Glutamatergic neuron (in vitro differentiated cells): ENCODE data around the gene SUOX. TPM values are rescaled to one million over a fixed set of nuclear protein-coding genes. Genes with fewer than 3 reads are reported as not detected.
A peak's percentile ranks its signal among the peaks of the same experiment; 100 is the strongest.

Source experiments
- DNase-seq: peaks from one replicate; pipeline ENCODE4 v3.0.0; 2022
- H3K27ac Mint-ChIP-seq: one replicate; pipeline ENCODE4 v1.8.0; 2020; ENCODE audit warnings: mild to moderate bottlenecking, mixed read lengths, inconsistent platforms; ENCODE audit not compliant: unreplicated experiment
- H3K27me3 Mint-ChIP-seq: one replicate; pipeline ENCODE4 v1.8.0; 2020; ENCODE audit warnings: mild to moderate bottlenecking, moderate library complexity, mixed read lengths, inconsistent platforms; ENCODE audit not compliant: unreplicated experiment
- H3K36me3 Mint-ChIP-seq: one replicate; pipeline ENCODE4 v1.8.0; 2020; ENCODE audit warnings: mild to moderate bottlenecking, mixed read lengths, inconsistent platforms; ENCODE audit not compliant: unreplicated experiment
- H3K4me1 Mint-ChIP-seq: one replicate; pipeline ENCODE4 v1.8.0; 2020; ENCODE audit warnings: mild to moderate bottlenecking, low read depth, mixed read lengths, inconsistent platforms; ENCODE audit not compliant: unreplicated experiment
- H3K4me3 Mint-ChIP-seq: one replicate; pipeline ENCODE4 v1.8.0; 2020; ENCODE audit warnings: mild to moderate bottlenecking, mixed read lengths, inconsistent platforms; ENCODE audit not compliant: unreplicated experiment
- H3K9me3 Mint-ChIP-seq: one replicate; pipeline ENCODE4 v1.8.0; 2020; ENCODE audit warnings: mild to moderate bottlenecking, moderate library complexity, mixed read lengths, inconsistent platforms; ENCODE audit not compliant: unreplicated experiment
- total RNA-seq: library from RNA; stranded (reverse); fragmentation: NEBNext Ultra II Directional; extraction: Animal tissue kit (Norgen Biotek cat#: 25700); gene quantifications from one replicate; pipeline ENCODE4 v1.2.1, GENCODE V29; 2021; ENCODE audit not compliant: unreplicated experiment
- TF ChIP-seq, protein P1 (sequence below): fragments of 200-600 bp; sonication (generic); IDR thresholded peaks from one replicate; pipeline ENCODE4 v1.5.0; 2021; ENCODE audit not compliant: partially characterized antibody, unreplicated experiment

Gene SUOX
- total RNA-seq, 1 donor from 2014 or later, result 23.9 TPM

- Mint-ChIP-seq H3K36me3 (no peaks in the 10 kb centered on the region), H3K27ac (no peak overlapping the region), H3K4me1 (peaks cover 9% of the 10 kb centered on the region), H3K4me3 (peak overlapping the region; percentile 27), H3K9me3 (peaks cover 2% of the 10 kb centered on the region), H3K27me3 (peaks cover 3% of the 10 kb centered on the region)
- peak; percentile 55 for DNase-seq
- TF ChIP-seq, protein P1, sequence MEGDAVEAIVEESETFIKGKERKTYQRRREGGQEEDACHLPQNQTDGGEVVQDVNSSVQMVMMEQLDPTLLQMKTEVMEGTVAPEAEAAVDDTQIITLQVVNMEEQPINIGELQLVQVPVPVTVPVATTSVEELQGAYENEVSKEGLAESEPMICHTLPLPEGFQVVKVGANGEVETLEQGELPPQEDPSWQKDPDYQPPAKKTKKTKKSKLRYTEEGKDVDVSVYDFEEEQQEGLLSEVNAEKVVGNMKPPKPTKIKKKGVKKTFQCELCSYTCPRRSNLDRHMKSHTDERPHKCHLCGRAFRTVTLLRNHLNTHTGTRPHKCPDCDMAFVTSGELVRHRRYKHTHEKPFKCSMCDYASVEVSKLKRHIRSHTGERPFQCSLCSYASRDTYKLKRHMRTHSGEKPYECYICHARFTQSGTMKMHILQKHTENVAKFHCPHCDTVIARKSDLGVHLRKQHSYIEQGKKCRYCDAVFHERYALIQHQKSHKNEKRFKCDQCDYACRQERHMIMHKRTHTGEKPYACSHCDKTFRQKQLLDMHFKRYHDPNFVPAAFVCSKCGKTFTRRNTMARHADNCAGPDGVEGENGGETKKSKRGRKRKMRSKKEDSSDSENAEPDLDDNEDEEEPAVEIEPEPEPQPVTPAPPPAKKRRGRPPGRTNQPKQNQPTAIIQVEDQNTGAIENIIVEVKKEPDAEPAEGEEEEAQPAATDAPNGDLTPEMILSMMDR, result peak; percentile 74
Measured at GRCh38 chr12:56029666-56030293, 32.7 kb downstream of the SUOX start.

DNA sequence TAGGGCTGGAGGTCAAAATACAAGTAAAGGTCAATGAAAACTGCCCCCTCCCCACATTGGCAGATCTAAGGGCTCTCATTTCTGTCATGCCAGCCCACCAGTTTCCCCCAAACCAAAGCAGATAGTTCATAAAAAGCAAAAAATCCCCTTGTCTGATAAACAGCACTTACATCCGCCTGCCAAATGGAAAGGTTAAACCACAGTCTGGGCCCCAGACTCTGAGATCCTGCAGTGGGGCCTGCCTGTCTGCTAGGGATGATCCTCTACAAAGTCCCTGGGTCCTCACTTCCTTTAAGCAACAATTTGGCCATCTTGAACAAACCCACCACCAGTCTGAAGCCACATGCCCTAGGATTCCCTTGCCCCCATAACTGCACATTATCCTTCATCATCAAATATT, 34.9 kb downstream of the SUOX start:
- Mint-ChIP-seq H3K27me3 (peaks cover 3% of the 10 kb centered on the region), H3K4me3 (no peak overlapping the region), H3K9me3 (peaks cover 2% of the 10 kb centered on the region), H3K4me1 (peaks cover 9% of the 10 kb centered on the region), H3K36me3 (peaks cover 4% of the 10 kb centered on the region), H3K27ac (no peak overlapping the region)
- no peak for DNase-seq
- TF ChIP-seq, protein P1, result no peak

- no peak overlapping the region for H3K27ac Mint-ChIP-seq
- H3K4me1 Mint-ChIP-seq, result no peaks in the 10 kb centered on the region
- H3K36me3 Mint-ChIP-seq, result peaks cover 4% of the 10 kb centered on the region
- DNase-seq, result no peak
- peaks cover 2% of the 10 kb centered on the region for H3K9me3 Mint-ChIP-seq
- no peaks in the 10 kb centered on the region for H3K27me3 Mint-ChIP-seq
- TF ChIP-seq, protein P1, result no peak
- no peak overlapping the region for H3K4me3 Mint-ChIP-seq
Measured at GRCh38 chr12:56034586-56035332, 37.7 kb downstream of the SUOX start.

DNA sequence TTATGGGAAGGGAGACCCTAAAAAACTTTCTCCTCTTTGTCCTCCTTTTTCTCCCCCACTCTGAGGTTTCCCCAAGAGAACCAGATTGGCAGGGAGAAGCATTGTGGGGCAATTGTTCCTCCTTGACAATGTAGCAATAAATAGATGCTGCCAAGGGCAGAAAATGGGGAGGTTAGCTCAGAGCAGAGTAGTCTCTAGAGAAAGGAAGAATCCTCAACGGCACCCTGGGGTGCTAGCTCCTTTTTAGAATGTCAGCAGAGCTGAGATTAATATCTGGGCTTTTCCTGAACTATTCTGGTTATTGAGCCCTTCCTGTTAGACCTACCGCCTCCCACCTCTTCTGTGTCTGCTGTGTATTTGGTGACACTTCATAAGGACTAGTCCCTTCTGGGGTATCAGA, 40.1 kb downstream of the SUOX start:
- Mint-ChIP-seq H3K4me3 (no peak overlapping the region), H3K36me3 (peaks cover 4% of the 10 kb centered on the region), H3K27ac (no peak overlapping the region), H3K4me1 (peaks cover 7% of the 10 kb centered on the region), H3K9me3 (peaks cover 7% of the 10 kb centered on the region), H3K27me3 (peaks cover 4% of the 10 kb centered on the region)
- TF ChIP-seq, protein P1, result no peak
- DNase-seq, result no peak
